A549 (cell line): Measurements from ENCODE around the gene CENATAC. TPM values are rescaled to one million over a fixed set of nuclear protein-coding genes. Genes with fewer than 3 reads are reported as not detected.

Experiments used
- ATAC-seq, 2 experiments: fragments of 200-7000 bp in 1 of 2; fragments of >200 bp in 1 of 2; cut with Nextera tagmentation in 1 of 2; cut with Tn5 transposase in 1 of 2; 3 replicates each; pipeline versions ENCODE4 v1.8.0 to v1.9.1; 2018 to 2020; ENCODE audit warnings: mild to moderate bottlenecking in 1 of 2, moderate library complexity in 1 of 2
- CTCF ChIA-PET: fragments of 300-600 bp; sonication (Branson Sonifier 250); formaldehyde crosslinking; extraction: SDS; loops from one replicate; lab custom pipeline; 2021; ENCODE audit warnings: antibody characterized with exemption, inconsistent platforms; lab: Yijun Ruan, JAX
- POLR2A ChIA-PET: fragments of 350-600 bp; formaldehyde crosslinking; extraction: SDS; loops from one replicate; lab custom pipeline; 2021; ENCODE audit warnings: antibody characterized with exemption, inconsistent platforms; lab: Yijun Ruan, JAX
- DNase-seq, 2 experiments: peaks; one replicate each; pipeline versions ENCODE4 v3.0.0 to v3.0.0-alpha.2; 2011 to 2016; ENCODE audit warnings: low read depth in 1 of 2, low spot score in 1 of 2
- FAIRE-seq: peaks from 2 replicates; lab custom pipeline; 2011; peaks lifted over from hg19 to GRCh38; lab: Jason Lieb, UNC
- H3K27ac ChIP-seq, 2 experiments: fragments of >200 bp; sonication (Bioruptor Twin); formaldehyde crosslinking; 3 replicates each; pipeline ENCODE4 v1.5.1; 2016 to 2017
- H3K4me1 ChIP-seq: fragments of >200 bp; sonication (Bioruptor Twin); formaldehyde crosslinking; 3 replicates; pipeline ENCODE4 v1.6.1; 2016
- H3K4me2 ChIP-seq: fragments of >200 bp; sonication (Bioruptor Twin); formaldehyde crosslinking; 3 replicates; pipeline ENCODE4 v1.6.1; 2016
- H3K4me3 ChIP-seq: fragments of >200 bp; sonication (Bioruptor Twin); formaldehyde crosslinking; 3 replicates; pipeline ENCODE4 v1.5.1; 2016
- H3K9me3 ChIP-seq: fragments of >200 bp; sonication (Bioruptor Twin); formaldehyde crosslinking; 3 replicates; pipeline ENCODE4 v1.6.1; 2016
- CBX8 ChIP-seq: fragments of 200-600 bp; sonication (generic); IDR thresholded peaks from 2 replicates; pipeline ENCODE4 v1.6.1; 2016
- CHD2 ChIP-seq: fragments of 150-350 bp; IDR thresholded peaks from 2 replicates; pipeline ENCODE4 v1.6.1; 2014; ENCODE audit warnings: low read length; ENCODE audit not compliant: partially characterized antibody
- EHMT2 ChIP-seq: fragments of 200-600 bp; sonication (generic); IDR thresholded peaks from 2 replicates; pipeline ENCODE4 v1.6.1; 2016; ENCODE audit warnings: antibody characterized with exemption, low read depth, mild to moderate bottlenecking, moderate library complexity
- HOXA7 ChIP-seq: fragments of 250-450 bp; sonication (Bioruptor Pico); IDR thresholded peaks from 2 replicates; pipeline ENCODE4 v1.5.0; 2020; ENCODE audit warnings: mild to moderate bottlenecking, moderate library complexity
- JUN ChIP-seq, 2 experiments: fragments of >200 bp; sonication (Bioruptor Twin); formaldehyde crosslinking; IDR thresholded peaks; 2 replicates in 1 of 2; 3 replicates in 1 of 2; pipeline ENCODE4 v1.6.1; 2016 to 2017
- JUNB ChIP-seq: fragments of >200 bp; sonication (Bioruptor Twin); formaldehyde crosslinking; IDR thresholded peaks from 2 replicates; pipeline ENCODE4 v1.6.1; 2016
- KDM1A ChIP-seq: fragments of 200-600 bp; sonication (generic); IDR thresholded peaks from 2 replicates; pipeline ENCODE4 v1.6.1; 2016; ENCODE audit warnings: low read depth, mild to moderate bottlenecking
- KDM5A ChIP-seq: fragments of 200-600 bp; sonication (generic); IDR thresholded peaks from 2 replicates; pipeline ENCODE4 v1.6.1; 2016; ENCODE audit warnings: antibody characterized with exemption, mild to moderate bottlenecking
- PHF8 ChIP-seq: fragments of 200-600 bp; sonication (generic); IDR thresholded peaks from 2 replicates; pipeline ENCODE4 v1.6.1; 2016; ENCODE audit warnings: low read depth, mild to moderate bottlenecking, antibody characterized with exemption, moderate library complexity, borderline replicate concordance
- RAD21 ChIP-seq, 2 experiments: fragments of >200 bp in 1 of 2; sonication (Bioruptor Twin) in 1 of 2; formaldehyde crosslinking in 1 of 2; IDR thresholded peaks in 1 of 2; conservative IDR thresholded peaks in 1 of 2; 2 replicates in 1 of 2; 3 replicates in 1 of 2; pipeline ENCODE4 v1.6.1; 2012 to 2018; ENCODE audit warnings: inconsistent platforms in 1 of 2
- RARB ChIP-seq: fragments of 250-450 bp; sonication (Bioruptor Pico); IDR thresholded peaks from 2 replicates; pipeline ENCODE4 v1.8.0; 2021; ENCODE audit warnings: mild to moderate bottlenecking, moderate library complexity
- RCOR1 ChIP-seq: fragments of 150-350 bp; IDR thresholded peaks from 2 replicates; pipeline ENCODE4 v1.6.1; 2014; ENCODE audit warnings: antibody characterized with exemption, low read length, low read depth
- WGBS: methylation state at CpG from one replicate; pipeline ENCODE4 v1.1.6; 2017; ENCODE audit errors: missing lambda C conversion rate; 5-methylcytosine and 5-hydroxymethylcytosine counted together
- polyA plus RNA-seq, 4 experiments: library from polyadenylated mRNA; depleted of rRNA in 3 of 4; stranded (reverse); fragments of >200 nt; fragmentation: RNase III in 1 of 4; extraction: RNeasy Plus Mini Kit Qiagen cat#74134 plus additional on column Dnase treatment in 1 of 4; gene quantifications; 2 replicates in 3 of 4; 3 replicates in 1 of 4; pipeline ENCODE4 v1.2.3, GENCODE V29; 2011 to 2017
- TF ChIP-seq, protein P1 (sequence below): fragments of 250-450 bp; sonication (Bioruptor Pico); IDR thresholded peaks from 2 replicates; pipeline ENCODE4 v1.5.0; 2020; ENCODE audit warnings: low read depth, mild to moderate bottlenecking, moderate library complexity
- TF ChIP-seq, protein P2 (sequence below): fragments of 450-650 bp; IDR thresholded peaks from 2 replicates; pipeline ENCODE4 v1.6.1; 2014; ENCODE audit warnings: antibody characterized with exemption
- TF ChIP-seq, protein P3 (sequence below): fragments of 150-350 bp; IDR thresholded peaks from 2 replicates; pipeline ENCODE4 v1.6.1; 2014; ENCODE audit warnings: low read depth, mild to moderate bottlenecking, low read length
- TF ChIP-seq, protein P4 (sequence below): IDR thresholded peaks from 2 replicates; pipeline ENCODE4 v1.6.1; 2012
- TF ChIP-seq, protein P5 (sequence below): fragments of >200 bp; sonication (Bioruptor Twin); formaldehyde crosslinking; IDR thresholded peaks from 3 replicates; pipeline ENCODE4 v1.5.1; 2016
- TF ChIP-seq, protein P6 (sequence below): fragments of >200 bp; sonication (Bioruptor Twin); formaldehyde crosslinking; IDR thresholded peaks from 3 replicates; pipeline ENCODE4 v1.6.1; 2016

Gene CENATAC
- polyA plus RNA-seq, 2 of the 4 experiments (the other 2 are of a cell fraction): 11.1 to 20.2 TPM

DNA sequence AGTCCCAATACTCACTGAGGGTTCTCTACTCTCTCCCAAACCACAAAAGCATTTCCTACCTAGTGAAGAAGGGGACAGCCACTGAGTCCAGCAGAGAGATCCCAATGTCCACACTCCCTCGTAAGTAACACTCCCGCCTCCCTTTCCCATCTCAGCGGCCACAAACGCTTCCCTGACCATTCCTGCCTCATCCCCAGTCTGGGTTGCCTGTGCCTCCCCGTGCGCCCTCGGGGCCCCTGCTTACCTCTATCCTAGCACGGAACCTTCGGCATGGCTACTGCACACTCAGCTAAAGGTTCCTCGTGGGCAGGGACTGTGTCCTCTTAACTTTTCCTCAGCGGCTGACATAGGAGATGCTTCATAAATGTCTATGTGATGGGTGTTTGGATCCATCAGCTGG, 40.4 kb upstream of the CENATAC start:
- CTCF ChIA-PET: interaction anchor here (0.5 to 5.5 kb wide), 34 partner anchors 9 to 493 kb away, joined by 3 to 61 read pairs (median 5); partner anchors contain the start of genes CXCR5 and FOXR1
- H3K4me1 ChIP-seq: peaks cover 4% of the 10 kb centered on the region; the same call in 1 of the 3 replicates
- H3K4me2 ChIP-seq: no peak overlapping the region
- no peak overlapping the region for H3K4me3 ChIP-seq
- DNase-seq (no peak), FAIRE-seq (no peak), ATAC-seq (no peak)
- H3K27ac ChIP-seq: no peak overlapping the region
- 70% methylated on average over 9 of the region's 11 CpGs for WGBS
- POLR2A ChIA-PET: no interaction called here
- TF ChIP-seq RARB (no peak), HOXA7 (CRISPR knock-in tag) (no peak), KDM5A (no peak)
- TF ChIP-seq, protein P1, sequence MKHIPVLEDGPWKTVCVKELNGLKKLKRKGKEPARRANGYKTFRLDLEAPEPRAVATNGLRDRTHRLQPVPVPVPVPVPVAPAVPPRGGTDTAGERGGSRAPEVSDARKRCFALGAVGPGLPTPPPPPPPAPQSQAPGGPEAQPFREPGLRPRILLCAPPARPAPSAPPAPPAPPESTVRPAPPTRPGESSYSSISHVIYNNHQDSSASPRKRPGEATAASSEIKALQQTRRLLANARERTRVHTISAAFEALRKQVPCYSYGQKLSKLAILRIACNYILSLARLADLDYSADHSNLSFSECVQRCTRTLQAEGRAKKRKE (CRISPR knock-in tag): no peak
- H3K9me3 ChIP-seq: no peaks in the 10 kb centered on the region

DNA sequence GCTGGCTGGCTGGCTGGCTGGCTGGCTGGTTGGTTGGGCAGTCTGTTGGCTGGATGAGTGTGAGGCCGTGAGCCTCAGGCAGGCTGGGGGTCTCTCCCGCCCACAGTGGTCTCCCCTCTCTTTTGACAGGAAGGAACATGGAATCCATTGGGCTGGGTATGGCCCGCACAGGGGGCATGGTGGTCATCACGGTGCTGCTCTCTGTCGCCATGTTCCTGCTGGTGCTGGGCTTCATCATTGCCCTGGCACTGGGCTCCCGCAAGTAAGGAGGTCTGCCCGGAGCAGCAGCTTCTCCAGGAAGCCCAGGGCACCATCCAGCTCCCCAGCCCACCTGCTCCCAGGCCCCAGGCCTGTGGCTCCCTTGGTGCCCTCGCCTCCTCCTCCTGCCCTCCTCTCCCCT, 40.0 kb upstream of the CENATAC start:
- FAIRE-seq: no peak
- CTCF ChIA-PET: interaction anchor here (0.5 to 5.5 kb wide), 14 partner anchors 8 to 493 kb away, joined by 3 to 61 read pairs (median 8); partner anchors contain the start of gene FOXR1
- H3K9me3 ChIP-seq: no peaks in the 10 kb centered on the region
- H3K4me1 ChIP-seq: peaks cover 4% of the 10 kb centered on the region; the same call in 1 of the 3 replicates
- no peak for DNase-seq
- no peak overlapping the region for H3K4me3 ChIP-seq
- 74% methylated on average over 6 of the region's 8 CpGs for whole genome bisulfite sequencing
- H3K27ac ChIP-seq: no peak overlapping the region
- no peak for ATAC-seq
- H3K4me2 ChIP-seq: no peak overlapping the region
- TF ChIP-seq JUN (IDR thresholded peaks at IDR 0.05) (no peak), PHF8 (no peak), HOXA7 (CRISPR knock-in tag) (no peak), KDM1A (no peak), CBX8 (no peak), RARB (no peak), EHMT2 (no peak), RCOR1 (no peak), RAD21 (conservative IDR thresholded peaks at IDR 0.05 in 1 of 2, IDR thresholded peaks at IDR 0.05 in 1 of 2) (no peak), CHD2 (no peak), JUNB (no peak)
- TF ChIP-seq, protein P2, sequence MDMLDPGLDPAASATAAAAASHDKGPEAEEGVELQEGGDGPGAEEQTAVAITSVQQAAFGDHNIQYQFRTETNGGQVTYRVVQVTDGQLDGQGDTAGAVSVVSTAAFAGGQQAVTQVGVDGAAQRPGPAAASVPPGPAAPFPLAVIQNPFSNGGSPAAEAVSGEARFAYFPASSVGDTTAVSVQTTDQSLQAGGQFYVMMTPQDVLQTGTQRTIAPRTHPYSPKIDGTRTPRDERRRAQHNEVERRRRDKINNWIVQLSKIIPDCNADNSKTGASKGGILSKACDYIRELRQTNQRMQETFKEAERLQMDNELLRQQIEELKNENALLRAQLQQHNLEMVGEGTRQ: no peak
- TF ChIP-seq, protein P3, sequence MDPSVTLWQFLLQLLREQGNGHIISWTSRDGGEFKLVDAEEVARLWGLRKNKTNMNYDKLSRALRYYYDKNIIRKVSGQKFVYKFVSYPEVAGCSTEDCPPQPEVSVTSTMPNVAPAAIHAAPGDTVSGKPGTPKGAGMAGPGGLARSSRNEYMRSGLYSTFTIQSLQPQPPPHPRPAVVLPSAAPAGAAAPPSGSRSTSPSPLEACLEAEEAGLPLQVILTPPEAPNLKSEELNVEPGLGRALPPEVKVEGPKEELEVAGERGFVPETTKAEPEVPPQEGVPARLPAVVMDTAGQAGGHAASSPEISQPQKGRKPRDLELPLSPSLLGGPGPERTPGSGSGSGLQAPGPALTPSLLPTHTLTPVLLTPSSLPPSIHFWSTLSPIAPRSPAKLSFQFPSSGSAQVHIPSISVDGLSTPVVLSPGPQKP: no peak
- TF ChIP-seq, protein P4, sequence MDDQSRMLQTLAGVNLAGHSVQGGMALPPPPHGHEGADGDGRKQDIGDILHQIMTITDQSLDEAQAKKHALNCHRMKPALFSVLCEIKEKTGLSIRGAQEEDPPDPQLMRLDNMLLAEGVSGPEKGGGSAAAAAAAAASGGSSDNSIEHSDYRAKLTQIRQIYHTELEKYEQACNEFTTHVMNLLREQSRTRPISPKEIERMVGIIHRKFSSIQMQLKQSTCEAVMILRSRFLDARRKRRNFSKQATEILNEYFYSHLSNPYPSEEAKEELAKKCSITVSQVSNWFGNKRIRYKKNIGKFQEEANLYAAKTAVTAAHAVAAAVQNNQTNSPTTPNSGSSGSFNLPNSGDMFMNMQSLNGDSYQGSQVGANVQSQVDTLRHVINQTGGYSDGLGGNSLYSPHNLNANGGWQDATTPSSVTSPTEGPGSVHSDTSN: no peak
- TF ChIP-seq, protein P5, sequence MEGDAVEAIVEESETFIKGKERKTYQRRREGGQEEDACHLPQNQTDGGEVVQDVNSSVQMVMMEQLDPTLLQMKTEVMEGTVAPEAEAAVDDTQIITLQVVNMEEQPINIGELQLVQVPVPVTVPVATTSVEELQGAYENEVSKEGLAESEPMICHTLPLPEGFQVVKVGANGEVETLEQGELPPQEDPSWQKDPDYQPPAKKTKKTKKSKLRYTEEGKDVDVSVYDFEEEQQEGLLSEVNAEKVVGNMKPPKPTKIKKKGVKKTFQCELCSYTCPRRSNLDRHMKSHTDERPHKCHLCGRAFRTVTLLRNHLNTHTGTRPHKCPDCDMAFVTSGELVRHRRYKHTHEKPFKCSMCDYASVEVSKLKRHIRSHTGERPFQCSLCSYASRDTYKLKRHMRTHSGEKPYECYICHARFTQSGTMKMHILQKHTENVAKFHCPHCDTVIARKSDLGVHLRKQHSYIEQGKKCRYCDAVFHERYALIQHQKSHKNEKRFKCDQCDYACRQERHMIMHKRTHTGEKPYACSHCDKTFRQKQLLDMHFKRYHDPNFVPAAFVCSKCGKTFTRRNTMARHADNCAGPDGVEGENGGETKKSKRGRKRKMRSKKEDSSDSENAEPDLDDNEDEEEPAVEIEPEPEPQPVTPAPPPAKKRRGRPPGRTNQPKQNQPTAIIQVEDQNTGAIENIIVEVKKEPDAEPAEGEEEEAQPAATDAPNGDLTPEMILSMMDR: no peak
- TF ChIP-seq, protein P6, sequence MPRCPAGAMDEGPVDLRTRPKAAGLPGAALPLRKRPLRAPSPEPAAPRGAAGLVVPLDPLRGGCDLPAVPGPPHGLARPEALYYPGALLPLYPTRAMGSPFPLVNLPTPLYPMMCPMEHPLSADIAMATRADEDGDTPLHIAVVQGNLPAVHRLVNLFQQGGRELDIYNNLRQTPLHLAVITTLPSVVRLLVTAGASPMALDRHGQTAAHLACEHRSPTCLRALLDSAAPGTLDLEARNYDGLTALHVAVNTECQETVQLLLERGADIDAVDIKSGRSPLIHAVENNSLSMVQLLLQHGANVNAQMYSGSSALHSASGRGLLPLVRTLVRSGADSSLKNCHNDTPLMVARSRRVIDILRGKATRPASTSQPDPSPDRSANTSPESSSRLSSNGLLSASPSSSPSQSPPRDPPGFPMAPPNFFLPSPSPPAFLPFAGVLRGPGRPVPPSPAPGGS: no peak
- POLR2A ChIA-PET: no interaction called here
